ENCODE data around the gene RC3H2. TPM values are rescaled to one million over a fixed set of nuclear protein-coding genes. Genes with fewer than 3 reads are reported as not detected.
"Not testable (repeated sequence)": the region's sequence is repeated elsewhere in the genome, so short reads cannot be mapped to it uniquely, and the experiment has no call there.

The RC3H2 gene
- total RNA-seq, 2 experiments from 2014 or later = 52.6 to 55.0 TPM

GRCh38 chr9:122906122-122906521 is 963 bp upstream of the RC3H2 start:
- POLR2A ChIA-PET = interaction anchor here (1.4 to 3.6 kb wide), 4 partner anchors 7 to 641 kb away, joined by 5 to 32 read pairs (median 24); partner anchors contain the start of genes MRRF, RBM18, ZBTB26 and ZBTB6
- DNase-seq; H3K9me3 Mint-ChIP-seq; H3K27ac Mint-ChIP-seq; ATAC-seq (ENCODE audit: low read depth); H3K4me3 Mint-ChIP-seq; H3K27me3 Mint-ChIP-seq: not testable (repeated sequence)
- Mint-ChIP-seq H3K36me3 (peaks cover 14% of the 10 kb centered on the region), H3K4me1 (peaks cover 13% of the 10 kb centered on the region)

- Mint-ChIP-seq H3K4me3 (peak overlapping the region; percentile 95), H3K27ac (peak overlapping the region; percentile 91), H3K4me1 (peaks cover 16% of the 10 kb centered on the region), H3K9me3 (no peaks in the 10 kb centered on the region), H3K36me3 (peaks cover 10% of the 10 kb centered on the region), H3K27me3 (no peaks in the 10 kb centered on the region)
- ATAC-seq (ENCODE audit: low read depth) = peak; percentile 10
- DNase-seq = no peak
- POLR2A ChIA-PET = interaction anchor here (0.8 to 3.6 kb wide), 9 partner anchors 9 to 640 kb away, joined by 3 to 32 read pairs (median 8); partner anchors contain the start of genes MRRF, PDCL, RABGAP1 and RBM18
Measured at GRCh38 chr9:122904466-122904822, 715 bp downstream of the RC3H2 start.

GRCh38 chr9:122900791-122901190 is 4.4 kb downstream of the RC3H2 start:
- ATAC-seq (ENCODE audit: low read depth) (no peak), DNase-seq (no peak)
- Mint-ChIP-seq H3K36me3 (peaks cover 8% of the 10 kb centered on the region), H3K27ac (no peak overlapping the region), H3K9me3 (no peaks in the 10 kb centered on the region), H3K4me3 (peak overlapping the region; percentile 66), H3K4me1 (peaks cover 23% of the 10 kb centered on the region), H3K27me3 (no peaks in the 10 kb centered on the region)
- POLR2A ChIA-PET = interaction anchor here (0.6 to 1.2 kb wide), 4 partner anchors 12 to 43 kb away, joined by 3 to 6 read pairs (median 4); partner anchors contain the start of genes RABGAP1, ZBTB26 and ZBTB6

GRCh38 chr9:122897969-122898368 is 7.2 kb downstream of the RC3H2 start:
- ATAC-seq (ENCODE audit: low read depth) = no peak
- H3K4me3 Mint-ChIP-seq = no peak overlapping the region

GRCh38 chr9:122888480-122888879 is 16.7 kb downstream of the RC3H2 start:
- Mint-ChIP-seq H3K9me3 (no peaks in the 10 kb centered on the region), H3K36me3 (peaks cover 19% of the 10 kb centered on the region), H3K4me3 (no peak overlapping the region), H3K4me1 (no peaks in the 10 kb centered on the region), H3K27me3 (no peaks in the 10 kb centered on the region), H3K27ac (no peak overlapping the region)
- ATAC-seq (ENCODE audit: low read depth) (no peak), DNase-seq (no peak)
- POLR2A ChIA-PET = no interaction called here

More at GRCh38 chr9:122897969-122898368, 7.2 kb downstream of the RC3H2 start:
- no peaks in the 10 kb centered on the region for H3K9me3 Mint-ChIP-seq
- POLR2A ChIA-PET = interaction anchor here (0.9 kb wide), 1 partner anchor 15 kb away, joined by 3 read pairs; the partner anchor contains the start of gene ZBTB6
- peaks cover 14% of the 10 kb centered on the region for H3K36me3 Mint-ChIP-seq
- H3K27ac Mint-ChIP-seq = no peak overlapping the region
- H3K4me1 Mint-ChIP-seq = peaks cover 18% of the 10 kb centered on the region
- DNase-seq = no peak
- H3K27me3 Mint-ChIP-seq = no peaks in the 10 kb centered on the region

GRCh38 chr9:122883125-122883524 is 22.0 kb downstream of the RC3H2 start:
- Mint-ChIP-seq H3K27ac (no peak overlapping the region), H3K27me3 (no peaks in the 10 kb centered on the region), H3K4me3 (no peak overlapping the region), H3K36me3 (peaks cover 21% of the 10 kb centered on the region), H3K9me3 (no peaks in the 10 kb centered on the region), H3K4me1 (peaks cover 2% of the 10 kb centered on the region)
- POLR2A ChIA-PET = interaction anchor here (0.5 kb wide), 1 partner anchor 23 kb away, joined by 4 read pairs; no protein-coding TSS in a partner anchor
- ATAC-seq (ENCODE audit: low read depth) (no peak), DNase-seq (no peak)

GRCh38 chr9:122879443-122879842 is 25.7 kb downstream of the RC3H2 start:
- no peak overlapping the region for H3K4me3 Mint-ChIP-seq
- no peak overlapping the region for H3K27ac Mint-ChIP-seq
- no peaks in the 10 kb centered on the region for H3K27me3 Mint-ChIP-seq
- ATAC-seq (ENCODE audit: low read depth) = no peak
- POLR2A ChIA-PET = interaction anchor here (1.6 kb wide), 1 partner anchor 61 kb away, joined by 3 read pairs; no protein-coding TSS in a partner anchor
- DNase-seq = no peak
- H3K36me3 Mint-ChIP-seq = peaks cover 25% of the 10 kb centered on the region
- H3K4me1 Mint-ChIP-seq = peaks cover 3% of the 10 kb centered on the region
- H3K9me3 Mint-ChIP-seq = no peaks in the 10 kb centered on the region

GRCh38 chr9:122875523-122875922 is 29.6 kb downstream of the RC3H2 start:
- Mint-ChIP-seq H3K9me3 (no peaks in the 10 kb centered on the region), H3K36me3 (peaks cover 29% of the 10 kb centered on the region), H3K4me1 (peaks cover 2% of the 10 kb centered on the region), H3K27me3 (no peaks in the 10 kb centered on the region), H3K4me3 (no peak overlapping the region), H3K27ac (no peak overlapping the region)
- ATAC-seq (ENCODE audit: low read depth) (no peak), DNase-seq (no peak)
- POLR2A ChIA-PET = no interaction called here

- H3K4me3 Mint-ChIP-seq; POLR2A ChIA-PET; H3K4me1 Mint-ChIP-seq; H3K27me3 Mint-ChIP-seq; H3K9me3 Mint-ChIP-seq; ATAC-seq (ENCODE audit: low read depth); H3K27ac Mint-ChIP-seq; DNase-seq: not testable (repeated sequence)
- H3K36me3 Mint-ChIP-seq = peaks cover 34% of the 10 kb centered on the region
Measured at GRCh38 chr9:122867276-122867675, 37.9 kb downstream of the RC3H2 start.

- ATAC-seq (ENCODE audit: low read depth) = no peak
- no peaks in the 10 kb centered on the region for H3K9me3 Mint-ChIP-seq
- DNase-seq = no peak
- peaks cover 33% of the 10 kb centered on the region for H3K36me3 Mint-ChIP-seq
- no peak overlapping the region for H3K4me3 Mint-ChIP-seq
- POLR2A ChIA-PET = no interaction called here
- no peaks in the 10 kb centered on the region for H3K27me3 Mint-ChIP-seq
- no peak overlapping the region for H3K27ac Mint-ChIP-seq
- peaks cover 2% of the 10 kb centered on the region for H3K4me1 Mint-ChIP-seq
Measured at GRCh38 chr9:122866079-122866478, 39.1 kb downstream of the RC3H2 start.

- Mint-ChIP-seq H3K9me3 (no peaks in the 10 kb centered on the region), H3K27me3 (no peaks in the 10 kb centered on the region), H3K36me3 (peaks cover 28% of the 10 kb centered on the region), H3K27ac (no peak overlapping the region), H3K4me3 (no peak overlapping the region), H3K4me1 (peaks cover 2% of the 10 kb centered on the region)
- ATAC-seq (ENCODE audit: low read depth) = no peak
- POLR2A ChIA-PET = no interaction called here
- DNase-seq = no peak
Measured at GRCh38 chr9:122865300-122865699, 39.9 kb downstream of the RC3H2 start.

- H3K9me3 Mint-ChIP-seq = no peaks in the 10 kb centered on the region
- H3K4me3 Mint-ChIP-seq = no peak overlapping the region
- H3K27ac Mint-ChIP-seq = no peak overlapping the region
- no peak for ATAC-seq (ENCODE audit: low read depth)
- H3K36me3 Mint-ChIP-seq = peaks cover 32% of the 10 kb centered on the region
- peaks cover 4% of the 10 kb centered on the region for H3K4me1 Mint-ChIP-seq
- POLR2A ChIA-PET = no interaction called here
- H3K27me3 Mint-ChIP-seq = no peaks in the 10 kb centered on the region
- DNase-seq = no peak
Measured at GRCh38 chr9:122863407-122863806, 41.8 kb downstream of the RC3H2 start.

GRCh38 chr9:122860319-122861142 is 44.6 kb downstream of the RC3H2 start:
- H3K9me3 Mint-ChIP-seq = no peaks in the 10 kb centered on the region
- POLR2A ChIA-PET = interaction anchor here (0.6 to 0.9 kb wide), 2 partner anchors 23 to 29 kb away, joined by 4 read pairs; no protein-coding TSS in a partner anchor
- H3K36me3 Mint-ChIP-seq = peaks cover 38% of the 10 kb centered on the region
- peaks cover 4% of the 10 kb centered on the region for H3K4me1 Mint-ChIP-seq
- no peak overlapping the region for H3K27ac Mint-ChIP-seq
- no peak for DNase-seq
- no peak overlapping the region for H3K4me3 Mint-ChIP-seq
- no peaks in the 10 kb centered on the region for H3K27me3 Mint-ChIP-seq
- no peak for ATAC-seq (ENCODE audit: low read depth)

GRCh38 chr9:122857815-122858214 is 47.3 kb downstream of the RC3H2 start:
- peaks cover 2% of the 10 kb centered on the region for H3K4me1 Mint-ChIP-seq
- H3K27me3 Mint-ChIP-seq = no peaks in the 10 kb centered on the region
- no peak overlapping the region for H3K4me3 Mint-ChIP-seq
- DNase-seq (no peak), ATAC-seq (ENCODE audit: low read depth) (no peak)
- POLR2A ChIA-PET = no interaction called here
- no peak overlapping the region for H3K27ac Mint-ChIP-seq
- peaks cover 40% of the 10 kb centered on the region for H3K36me3 Mint-ChIP-seq
- no peaks in the 10 kb centered on the region for H3K9me3 Mint-ChIP-seq
